ENCODE data around the gene ZSCAN4. TPM values are rescaled to one million over a fixed set of nuclear protein-coding genes. Genes with fewer than 3 reads are reported as not detected.

The ZSCAN4 gene
- total RNA-seq, 1 experiment from 2014 or later: not detected

- ChIA-PET POLR2A (no interaction called here), CTCF (no interaction called here)
- Mint-ChIP-seq H3K9me3 (ENCODE audit: unreplicated experiment) (peaks cover 35% of the 10 kb centered on the region), H3K36me3 (ENCODE audit: insufficient read depth, unreplicated experiment) (peaks cover 42% of the 10 kb centered on the region), H3K4me1 (ENCODE audit: low read depth, unreplicated experiment) (no peaks in the 10 kb centered on the region), H3K27ac (ENCODE audit: unreplicated experiment) (no peak overlapping the region), H3K4me3 (ENCODE audit: unreplicated experiment) (no peak overlapping the region), H3K27me3 (ENCODE audit: insufficient read depth, unreplicated experiment) (no peaks in the 10 kb centered on the region)
- H3K4me3 ChIP-seq (ENCODE audit: low read depth, low read length): no peak overlapping the region
- H3K36me3 ChIP-seq (ENCODE audit: control insufficient read depth, insufficient read depth, low read length): peaks cover 10% of the 10 kb centered on the region
- no TSS peak for BruUV-seq (replicated peaks)
- TF ChIP-seq CTCF (IDR thresholded peaks at IDR 0.05; ENCODE audit: insufficient read depth in 1 of 2, low read depth in 1 of 2, low read length in 1 of 2, severe bottlenecking in 1 of 2, unreplicated experiment in 1 of 2): no peak
- intact Hi-C loops (cut with micrococcal nuclease; ENCODE audit: unreplicated experiment): no loop called here
- H3K9me3 ChIP-seq: peaks cover 17% of the 10 kb centered on the region
- no peaks in the 10 kb centered on the region for H3K27me3 ChIP-seq (replicated peaks; ENCODE audit: control insufficient read depth, insufficient read depth, low read length)
- H3K4me1 ChIP-seq: no peaks in the 10 kb centered on the region
- no peak for DNase-seq
Measured at GRCh38 chr19:57641715-57642234, 27.0 kb upstream of the ZSCAN4 start.

GRCh38 chr19:57642396-57643046 lies 26.2 kb upstream of the ZSCAN4 start:
- Histone ChIP-seq H3K36me3 (ENCODE audit: control insufficient read depth, insufficient read depth, low read length) (peaks cover 10% of the 10 kb centered on the region), H3K4me3 (ENCODE audit: low read depth, low read length) (no peak overlapping the region), H3K4me1 (no peaks in the 10 kb centered on the region), H3K9me3 (peaks cover 12% of the 10 kb centered on the region), H3K27me3 (replicated peaks; ENCODE audit: control insufficient read depth, insufficient read depth, low read length) (no peaks in the 10 kb centered on the region)
- no peak for TF ChIP-seq CTCF (IDR thresholded peaks at IDR 0.05; ENCODE audit: insufficient read depth in 1 of 2, low read depth in 1 of 2, low read length in 1 of 2, severe bottlenecking in 1 of 2, unreplicated experiment in 1 of 2)
- no peak overlapping the region for H3K27ac Mint-ChIP-seq (ENCODE audit: unreplicated experiment)
- peaks cover 42% of the 10 kb centered on the region for H3K36me3 Mint-ChIP-seq (ENCODE audit: insufficient read depth, unreplicated experiment)
- intact Hi-C loops (cut with micrococcal nuclease; ENCODE audit: unreplicated experiment): no loop called here
- CTCF ChIA-PET: no interaction called here
- no peaks in the 10 kb centered on the region for H3K27me3 Mint-ChIP-seq (ENCODE audit: insufficient read depth, unreplicated experiment)
- POLR2A ChIA-PET: no interaction called here
- H3K9me3 Mint-ChIP-seq (ENCODE audit: unreplicated experiment): peaks cover 28% of the 10 kb centered on the region
- no peak for DNase-seq
- BruUV-seq (replicated peaks): no TSS peak
- H3K4me3 Mint-ChIP-seq (ENCODE audit: unreplicated experiment): no peak overlapping the region
- H3K4me1 Mint-ChIP-seq (ENCODE audit: low read depth, unreplicated experiment): no peaks in the 10 kb centered on the region

DNA sequence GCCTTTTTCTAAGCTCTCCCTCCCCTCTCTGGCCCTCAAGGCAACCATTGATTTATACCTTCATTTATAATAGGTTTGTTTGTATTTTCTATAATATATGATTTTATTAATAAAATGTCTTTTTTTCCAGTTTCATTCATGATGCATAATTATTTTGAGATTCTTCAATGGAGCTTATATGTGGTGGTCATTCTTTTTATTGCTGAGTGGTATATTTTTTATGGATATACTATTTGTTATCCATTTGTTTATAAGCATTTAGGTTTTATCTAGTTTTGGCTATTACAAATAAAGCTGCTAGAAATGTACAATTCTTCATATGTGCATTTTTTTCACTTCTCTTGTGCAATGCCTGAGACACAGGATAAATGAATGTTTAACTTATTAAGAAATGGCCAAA lies 25.0 kb upstream of the ZSCAN4 start:
- ChIA-PET CTCF (no interaction called here), POLR2A (no interaction called here)
- no peak for TF ChIP-seq CTCF (IDR thresholded peaks at IDR 0.05; ENCODE audit: insufficient read depth in 1 of 2, low read depth in 1 of 2, low read length in 1 of 2, severe bottlenecking in 1 of 2, unreplicated experiment in 1 of 2)
- Mint-ChIP-seq H3K9me3 (ENCODE audit: unreplicated experiment) (peaks cover 18% of the 10 kb centered on the region), H3K36me3 (ENCODE audit: insufficient read depth, unreplicated experiment) (peaks cover 32% of the 10 kb centered on the region), H3K4me1 (ENCODE audit: low read depth, unreplicated experiment) (no peaks in the 10 kb centered on the region), H3K4me3 (ENCODE audit: unreplicated experiment) (no peak overlapping the region), H3K27ac (ENCODE audit: unreplicated experiment) (no peak overlapping the region), H3K27me3 (ENCODE audit: insufficient read depth, unreplicated experiment) (no peaks in the 10 kb centered on the region)
- no peak for DNase-seq
- Histone ChIP-seq H3K27me3 (replicated peaks; ENCODE audit: control insufficient read depth, insufficient read depth, low read length) (no peaks in the 10 kb centered on the region), H3K36me3 (ENCODE audit: control insufficient read depth, insufficient read depth, low read length) (peaks cover 10% of the 10 kb centered on the region), H3K4me1 (no peaks in the 10 kb centered on the region), H3K4me3 (ENCODE audit: low read depth, low read length) (no peak overlapping the region), H3K9me3 (peaks cover 9% of the 10 kb centered on the region; the same call in 1 of the 2 replicates)
- BruUV-seq (replicated peaks): no TSS peak
- intact Hi-C loops (cut with micrococcal nuclease; ENCODE audit: unreplicated experiment): no loop called here
